ENCODE measurements around the gene AGXT.

Gene AGXT

GRCh38 chr2:240868286-240869108 is at the start of gene AGXT:
Gene AGXT, plus strand, starts transcription at chr2:240868824. Its CDS starts 42 bp downstream, at chr2:240868866.
- DNase-seq = no peak

DNA sequence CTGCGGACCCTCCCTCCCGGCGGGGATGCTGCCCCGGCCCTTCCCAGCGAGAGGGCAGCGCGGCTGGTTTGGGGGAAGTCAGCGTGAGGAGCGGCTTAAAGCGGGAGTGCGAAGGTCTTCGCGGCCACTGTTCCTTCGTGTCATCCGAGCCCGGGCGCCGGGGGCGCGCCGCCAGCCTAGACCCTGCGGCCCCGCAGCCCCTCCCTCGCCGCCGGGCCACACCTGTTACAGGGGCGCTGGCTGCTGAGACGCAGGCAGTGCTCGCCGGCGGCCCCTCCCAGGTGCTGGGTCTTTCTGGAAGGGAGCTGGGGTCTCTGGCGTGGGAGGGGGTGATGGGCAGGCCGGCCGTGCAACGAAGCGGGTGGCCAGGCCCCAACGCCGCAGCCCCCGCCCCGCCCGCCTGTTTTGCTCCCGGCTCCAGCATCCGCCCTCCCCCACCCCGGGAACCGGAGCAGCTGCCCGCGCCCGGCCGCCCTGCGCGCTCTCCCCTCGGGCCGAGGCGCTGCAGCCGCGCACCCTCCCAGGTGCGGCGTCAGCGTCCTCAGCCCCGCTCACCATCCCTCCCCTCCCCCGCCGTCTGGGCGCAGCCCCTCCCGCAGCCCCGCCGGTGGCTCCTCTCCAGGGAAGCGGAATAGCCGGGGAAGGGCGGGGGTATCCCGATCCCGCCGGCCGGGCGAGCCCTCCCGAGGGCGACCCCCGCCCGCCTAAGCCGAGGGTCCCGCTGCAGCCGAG is 49.3 kb upstream of the AGXT start:
- peak in 1 of 2 experiments; percentile 88 for DNase-seq

DNA sequence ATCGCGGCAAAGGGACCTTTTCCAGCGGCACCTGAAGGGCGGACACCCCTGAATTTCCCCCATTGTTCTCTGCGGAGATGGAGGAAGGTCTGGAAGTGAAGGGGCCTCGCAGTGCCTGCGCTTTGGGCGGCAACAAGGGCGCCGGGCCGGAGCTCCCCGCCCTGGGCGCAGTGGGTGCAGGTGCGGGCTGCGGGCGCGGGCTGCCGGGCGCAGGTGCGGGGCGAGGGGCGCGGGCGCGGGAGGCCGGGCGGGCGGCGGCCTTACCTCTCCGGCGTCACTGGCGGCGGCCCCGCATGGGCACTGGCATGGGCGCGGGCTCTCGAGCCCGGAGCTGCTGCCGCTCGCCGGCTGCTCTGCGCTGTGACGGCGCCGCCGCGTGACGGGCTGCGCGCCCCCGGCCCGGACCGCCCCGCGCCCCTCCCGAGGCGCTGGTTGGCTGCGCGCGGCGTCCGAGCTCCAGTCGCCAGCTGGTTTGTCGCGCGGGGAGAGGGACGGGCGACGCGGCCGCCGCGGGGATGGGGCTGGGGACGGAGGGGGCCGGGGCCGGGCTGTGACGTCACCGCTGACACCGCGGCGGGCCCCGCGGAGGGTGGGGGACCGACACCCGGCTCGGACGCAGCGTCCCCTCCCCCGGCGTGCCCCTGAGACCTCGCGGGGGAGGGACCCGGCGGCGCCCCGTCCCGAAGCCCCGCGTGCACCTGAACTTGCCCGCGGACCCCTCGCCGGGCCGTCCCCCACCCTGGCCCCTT is 48.6 kb upstream of the AGXT start, which contains the start of gene KIF1A:
Gene KIF1A (minus strand): TSS at position 362 of the 749 bp plus-strand sequence. CDS start 22,467 bp downstream, outside the sequence.
- peak; percentile 72 to 98 for DNase-seq

DNA sequence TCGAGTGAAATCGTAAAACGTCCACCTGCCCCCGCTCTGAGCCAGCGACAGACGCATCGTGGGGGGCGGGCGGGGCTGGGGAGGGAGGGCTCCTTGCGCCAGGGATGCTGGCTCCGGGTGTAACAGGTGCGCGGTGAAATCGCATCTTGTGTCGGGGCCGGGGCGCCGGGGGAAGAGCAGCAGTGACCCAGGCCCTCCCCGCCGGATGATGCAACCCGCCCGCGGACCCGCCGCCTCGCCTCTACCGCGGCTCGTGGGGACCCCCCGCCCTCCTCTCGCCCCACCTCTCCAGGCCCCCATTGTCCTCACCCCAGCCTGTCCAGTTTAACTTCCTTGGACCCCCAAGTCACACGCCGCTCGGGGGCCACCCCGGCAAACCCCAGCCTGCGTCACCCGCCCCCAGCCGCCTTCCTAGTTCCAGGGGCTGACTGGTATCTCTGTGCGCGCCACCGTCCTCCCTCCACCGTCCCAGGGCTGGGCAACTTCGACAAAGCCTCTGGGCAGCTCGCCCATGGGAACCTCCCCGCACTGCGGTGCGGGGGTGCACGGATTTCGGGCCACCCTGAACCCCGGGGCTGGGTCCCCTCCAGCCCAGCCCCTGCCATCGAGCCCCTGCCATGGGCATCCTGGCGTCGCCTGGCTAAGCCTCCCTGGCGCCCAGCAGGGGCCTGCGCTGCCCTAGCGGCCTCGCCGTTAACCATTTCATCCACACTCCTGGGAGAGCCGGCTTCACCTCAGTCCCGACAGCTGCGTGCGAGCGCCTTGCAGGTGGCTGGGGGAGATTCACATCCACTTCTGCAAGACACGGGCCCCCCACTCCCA is 47.8 kb upstream of the AGXT start:
- peak; percentile 72 to 93 for DNase-seq

DNA sequence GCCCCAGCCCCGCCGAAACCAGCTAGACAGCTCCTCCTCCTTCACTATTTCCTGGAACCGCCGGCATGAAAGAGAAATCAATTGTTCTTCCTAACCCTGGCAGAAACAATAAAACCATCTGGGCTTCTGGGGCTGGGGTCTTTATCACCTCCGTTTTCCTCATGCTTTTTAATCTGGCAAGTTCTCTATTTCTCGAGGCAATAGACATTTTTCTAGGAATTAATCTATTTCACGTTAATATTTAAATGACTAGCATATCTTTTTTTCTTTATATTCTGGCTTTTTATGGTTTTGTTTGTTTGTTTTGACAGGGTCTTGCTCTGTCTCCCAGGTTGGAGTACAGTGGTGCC is 47.2 kb upstream of the AGXT start:
- no peak for DNase-seq

DNA sequence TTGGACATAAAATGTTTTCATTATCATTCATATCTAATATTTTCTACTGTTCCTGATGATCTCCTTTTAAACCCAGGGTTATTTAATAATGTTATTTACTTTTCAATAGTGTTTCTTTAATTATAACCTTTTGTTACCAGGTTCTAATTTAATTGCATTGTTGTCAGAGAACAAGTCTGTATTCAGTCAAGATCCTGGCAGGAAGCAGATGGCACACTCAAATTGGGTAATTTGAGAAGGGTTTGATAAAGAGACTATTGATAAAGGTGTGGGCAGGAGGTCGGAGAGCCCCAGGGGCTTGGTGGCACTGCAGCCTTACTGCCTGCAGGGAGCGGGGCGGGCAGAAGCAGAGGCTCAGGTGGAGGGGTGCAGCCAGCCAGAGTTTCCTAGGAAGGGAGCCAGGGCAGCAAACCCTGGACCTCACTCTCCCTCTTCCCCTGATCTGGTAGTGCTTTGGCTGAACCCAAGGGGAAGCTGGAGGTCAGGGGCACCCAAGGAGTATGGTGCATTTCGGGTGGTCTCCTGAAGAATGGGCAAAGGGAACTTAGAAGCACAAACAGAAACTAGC is 46.3 kb upstream of the AGXT start:
- DNase-seq = peak; percentile 28 to 57

DNA sequence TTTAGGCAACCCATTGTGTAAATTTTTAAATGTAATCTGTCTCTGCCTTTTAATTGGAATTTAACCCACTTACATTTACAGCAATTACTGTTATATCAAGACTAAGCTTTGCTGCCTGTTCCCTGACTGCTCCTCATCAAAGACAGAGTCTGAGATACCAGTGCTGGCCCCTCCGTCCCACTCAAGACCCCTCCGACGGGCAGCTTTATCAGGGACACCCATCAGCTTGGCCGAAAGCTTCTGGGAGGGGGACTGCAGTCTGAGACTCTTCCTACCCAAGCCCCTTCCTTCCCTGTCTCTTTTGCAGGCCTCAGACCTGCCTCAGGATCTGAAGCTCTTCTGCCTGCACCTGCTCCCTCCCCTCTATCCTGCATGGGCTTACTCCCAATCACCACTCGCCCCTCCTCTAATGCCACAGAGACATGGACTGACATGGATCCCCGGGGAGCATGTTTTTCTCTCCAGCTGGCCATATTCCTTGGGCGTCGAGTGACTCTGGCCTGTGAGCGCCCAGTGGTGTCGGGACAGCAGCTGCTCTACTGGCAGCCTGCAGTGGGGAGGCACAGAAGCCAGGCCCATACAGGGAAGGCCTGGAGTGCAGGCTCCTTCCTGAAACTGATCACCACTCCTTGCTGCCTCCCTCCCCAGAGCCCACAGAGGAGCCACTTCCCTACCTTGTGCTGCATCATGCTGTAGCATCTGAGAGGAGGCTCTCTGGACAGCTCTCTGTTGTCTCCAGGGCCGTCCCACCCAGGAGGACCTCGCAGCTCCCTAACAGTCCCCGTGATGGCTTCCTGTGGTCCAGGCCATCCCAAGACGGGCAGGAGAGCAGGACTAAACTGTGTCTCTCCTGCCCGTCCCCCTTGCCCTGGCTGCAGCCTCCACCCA is 44.9 kb upstream of the AGXT start:
- DNase-seq = no peak

DNA sequence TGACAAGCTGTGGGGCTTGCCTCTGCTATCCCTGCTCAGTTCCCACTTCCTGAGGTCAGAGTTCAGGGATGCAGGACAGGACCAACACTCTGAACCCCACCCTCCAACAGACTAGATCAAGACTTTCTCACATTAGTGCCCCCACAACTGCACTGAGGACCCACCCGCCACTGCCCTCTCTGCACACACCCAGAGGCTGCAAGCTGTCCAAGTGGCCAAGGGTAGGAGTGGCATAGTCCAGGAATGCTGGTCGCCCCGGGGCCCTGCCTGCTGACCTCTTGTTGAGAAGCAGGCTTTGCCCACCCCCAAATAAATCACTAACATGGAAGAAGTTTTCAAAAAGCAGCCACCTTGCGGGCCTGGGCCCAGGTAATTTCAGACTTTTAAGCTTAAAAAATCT is 43.1 kb upstream of the AGXT start:
- no peak for DNase-seq

DNA sequence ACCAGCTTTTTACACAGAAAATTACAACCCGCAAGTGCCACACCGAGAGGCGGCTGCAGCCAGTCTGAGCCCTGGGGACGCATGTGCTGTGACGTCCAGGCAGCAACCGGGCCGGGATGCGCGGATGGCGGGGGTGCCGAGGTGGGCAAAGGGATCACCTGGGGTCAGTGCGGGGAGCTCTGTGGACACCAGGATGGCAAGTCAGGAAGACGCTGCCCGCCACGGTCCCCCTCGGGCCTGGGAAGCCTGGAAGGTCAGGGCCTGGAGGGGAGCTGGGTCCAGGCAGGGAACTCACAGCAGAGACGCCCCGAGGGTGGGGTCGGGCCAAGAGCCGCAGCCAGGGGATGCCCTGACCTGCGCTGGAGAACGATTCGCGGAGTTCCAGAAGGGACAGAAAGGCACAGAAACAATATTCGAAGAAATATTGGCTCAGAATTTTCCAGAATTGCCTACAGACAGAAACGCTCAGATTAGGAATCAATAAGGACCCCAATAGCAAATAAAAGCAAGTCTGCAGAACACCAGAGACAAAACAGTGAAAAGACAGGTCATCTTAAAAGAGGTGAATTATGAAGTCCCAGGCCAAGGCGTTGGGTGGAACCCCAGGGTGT is 36.9 kb upstream of the AGXT start:
- peak in 1 of 2 experiments; percentile 42 for DNase-seq

- peak; percentile 95 to 99 for DNase-seq
Observed at GRCh38 chr2:240832205-240832727, 36.4 kb upstream of the AGXT start.

- DNase-seq = no peak
Observed at GRCh38 chr2:240832921-240833494, 35.6 kb upstream of the AGXT start.

GRCh38 chr2:240833724-240834285 is 34.8 kb upstream of the AGXT start:
- DNase-seq = no peak

GRCh38 chr2:240834377-240834975 is 34.1 kb upstream of the AGXT start:
- DNase-seq = no peak

DNA sequence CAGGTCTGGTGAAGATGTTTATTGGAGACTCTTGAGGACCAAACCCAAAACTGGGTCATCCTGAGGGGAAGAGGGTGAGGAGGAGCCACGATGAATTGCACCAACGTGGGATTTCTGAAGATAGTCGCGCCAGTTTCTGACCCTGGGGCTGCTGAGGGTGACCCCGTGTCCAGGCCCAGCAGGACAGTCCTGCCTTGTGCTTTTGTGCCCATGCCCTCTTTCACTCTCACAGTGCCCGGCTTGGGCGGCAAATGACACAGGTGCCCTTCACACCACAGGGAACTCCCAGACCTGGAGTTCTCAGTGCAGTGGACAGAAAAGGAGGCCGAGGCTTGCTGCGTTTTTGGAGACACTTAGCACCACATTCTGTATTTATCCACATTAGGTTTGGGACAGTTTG is 33.1 kb upstream of the AGXT start:
- no peak for DNase-seq

- no peak for DNase-seq
Observed at GRCh38 chr2:240836781-240837467, 31.7 kb upstream of the AGXT start.

DNA sequence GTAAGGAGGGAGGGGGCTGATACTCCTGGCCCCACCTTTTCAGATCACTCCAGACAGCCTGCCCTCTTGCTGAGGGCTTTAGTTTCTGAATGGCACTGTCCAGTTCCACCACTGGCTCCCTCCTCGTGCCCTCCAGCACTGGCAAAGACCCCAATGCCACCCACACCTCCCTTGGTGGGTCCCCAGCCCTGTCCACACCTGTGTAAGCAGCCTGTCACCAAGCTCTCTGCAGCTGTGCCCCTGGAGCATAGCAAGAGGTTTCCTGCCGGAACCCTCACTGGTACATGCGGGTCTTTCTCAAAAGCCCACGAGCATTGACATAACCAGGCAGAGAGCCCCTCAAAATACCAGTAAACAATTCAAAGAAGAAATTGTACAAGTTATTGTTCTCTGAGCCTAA is 31.0 kb upstream of the AGXT start:
- DNase-seq = no peak

GRCh38 chr2:240839152-240840143 is 29.2 kb upstream of the AGXT start:
- no peak for DNase-seq
